Measurements from ENCODE around the gene RBBP8NL.

DNA sequence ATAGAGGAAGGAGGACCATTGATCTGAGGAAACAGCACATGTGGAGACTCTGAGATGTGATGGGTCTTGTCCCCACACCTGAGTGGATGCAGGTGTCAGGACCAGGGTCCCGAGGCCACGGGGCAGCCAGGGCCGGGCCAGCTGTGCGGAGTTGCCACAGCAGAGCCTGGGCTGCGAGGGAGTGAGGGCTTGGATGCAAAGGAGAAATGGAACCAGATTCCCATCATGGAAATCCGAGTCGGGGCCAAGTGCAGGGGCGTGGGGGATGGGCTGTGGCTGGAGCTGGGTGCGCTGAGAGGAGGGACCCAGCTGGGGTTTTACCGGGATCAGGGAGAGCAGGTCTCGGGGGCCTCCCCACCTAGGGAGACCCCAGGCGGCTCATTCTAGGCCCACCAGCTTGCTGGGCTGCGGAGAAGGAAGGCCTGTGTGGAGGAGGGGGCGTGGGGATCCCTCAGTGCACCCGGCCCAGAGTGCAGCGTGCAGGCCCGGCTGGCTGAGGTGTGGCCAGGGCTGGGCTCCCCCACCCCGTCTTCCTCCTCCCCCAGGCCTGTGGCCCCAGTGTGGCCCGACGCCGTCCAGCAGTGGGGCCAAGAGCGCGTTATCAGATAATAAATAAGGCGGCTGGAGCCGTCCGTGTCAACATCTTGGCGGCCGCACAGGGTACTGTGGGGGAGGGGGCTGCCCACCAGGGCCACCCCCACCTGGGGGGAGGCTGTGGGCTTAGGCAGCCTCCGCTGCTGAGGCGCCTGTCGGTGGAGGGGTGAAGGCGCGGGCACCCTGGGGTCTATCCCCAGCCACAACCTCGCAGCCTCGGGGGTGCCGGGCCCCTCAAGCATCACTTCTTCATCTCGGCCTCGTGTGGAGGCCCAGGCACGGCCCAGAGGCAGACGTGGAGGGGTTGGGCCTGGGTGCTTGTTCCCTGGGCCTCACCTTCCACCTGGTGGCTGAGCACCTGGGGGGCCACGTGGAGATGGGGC is 31.2 kb upstream of the RBBP8NL start:
- TF ChIP-seq CTCF (IDR thresholded peaks at IDR 0.05) = no peak
- no peak for TF ChIP-seq POLR2A (IDR thresholded peaks at IDR 0.05)
